GM19395 (cell line): ENCODE data around the gene TLR1.
A peak's percentile ranks its signal among the peaks of the same experiment; 100 is the strongest.
"Not testable (repeated sequence)": the region's sequence is repeated elsewhere in the genome, so short reads cannot be mapped to it uniquely, and the experiment has no call there.

Source experiments
- ATAC-seq: cut with Tn5 transposase; IDR thresholded peaks from one replicate; pipeline ENCODE4 v1.9.1; 2021; ENCODE audit warnings: mild to moderate bottlenecking, moderate library complexity; ENCODE audit not compliant: unreplicated experiment

Gene TLR1

GRCh38 chr4:38777925-38778324 lies 26.7 kb downstream of the TLR1 start:
- ATAC-seq = not testable (repeated sequence)

DNA sequence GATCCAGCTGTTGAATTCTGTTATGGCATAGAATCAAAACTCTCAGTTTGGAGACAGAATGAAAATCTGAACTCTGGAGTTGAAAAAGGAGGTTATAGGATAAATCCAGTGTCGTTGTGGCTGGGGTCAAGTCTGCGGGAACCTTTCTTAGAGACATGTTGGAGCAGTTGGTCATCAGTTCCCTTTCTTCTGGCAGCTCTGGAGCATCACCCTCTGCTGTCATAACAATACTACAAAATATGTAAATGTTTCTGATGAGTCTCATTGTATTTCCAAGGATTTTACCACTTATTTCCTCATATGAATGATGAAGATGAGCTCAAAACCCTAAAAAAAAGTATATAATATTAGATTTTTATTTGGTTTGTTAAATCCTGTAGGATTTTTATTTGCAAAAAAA lies 29.3 kb downstream of the TLR1 start:
- ATAC-seq = no peak

DNA sequence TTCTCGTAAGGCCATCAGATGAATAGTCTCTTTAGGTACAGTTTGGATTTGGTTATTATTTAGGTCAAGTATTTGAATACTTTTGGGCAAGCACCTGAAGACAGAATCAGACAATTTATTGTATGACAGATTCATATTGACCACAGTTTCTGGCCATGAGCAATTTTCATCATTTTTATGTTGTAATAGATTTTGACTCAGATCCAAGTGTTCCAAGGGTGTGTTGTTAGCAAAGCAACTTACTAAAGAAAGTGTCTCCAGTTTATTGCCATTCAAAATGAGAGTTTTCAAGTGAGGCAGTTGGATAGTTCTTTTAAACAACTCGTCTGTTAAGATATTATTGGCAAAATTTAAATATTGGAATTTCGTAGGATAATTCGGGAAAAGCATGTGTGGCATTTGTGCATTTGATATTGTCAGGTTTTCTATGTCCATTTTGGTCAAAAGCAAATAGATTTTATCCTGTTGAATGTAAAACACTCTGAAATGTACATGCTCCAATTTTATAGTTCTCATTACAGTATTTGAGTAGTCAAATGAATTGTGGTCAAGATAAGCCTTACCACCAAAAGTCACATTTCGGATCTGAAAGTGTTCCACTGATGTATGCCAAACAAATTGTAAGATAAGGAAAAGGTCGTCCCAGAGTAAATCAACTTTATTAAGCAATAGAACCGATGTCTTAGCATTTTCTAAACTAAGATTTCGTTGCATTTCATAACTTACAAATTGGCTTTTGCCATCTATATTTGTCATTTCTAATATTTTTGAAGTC lies 30.2 kb downstream of the TLR1 start:
- no peak for ATAC-seq

- not testable (repeated sequence) for ATAC-seq
These were observed 34.3 kb downstream of the TLR1 start for GRCh38 chr4:38770281-38770680.

GRCh38 chr4:38769857-38770256 lies 34.7 kb downstream of the TLR1 start:
- no peak for ATAC-seq

- no peak for ATAC-seq
These were observed 35.1 kb downstream of the TLR1 start for GRCh38 chr4:38769441-38769840.

- no peak for ATAC-seq
These were observed 35.6 kb downstream of the TLR1 start for GRCh38 chr4:38768968-38769394.

DNA sequence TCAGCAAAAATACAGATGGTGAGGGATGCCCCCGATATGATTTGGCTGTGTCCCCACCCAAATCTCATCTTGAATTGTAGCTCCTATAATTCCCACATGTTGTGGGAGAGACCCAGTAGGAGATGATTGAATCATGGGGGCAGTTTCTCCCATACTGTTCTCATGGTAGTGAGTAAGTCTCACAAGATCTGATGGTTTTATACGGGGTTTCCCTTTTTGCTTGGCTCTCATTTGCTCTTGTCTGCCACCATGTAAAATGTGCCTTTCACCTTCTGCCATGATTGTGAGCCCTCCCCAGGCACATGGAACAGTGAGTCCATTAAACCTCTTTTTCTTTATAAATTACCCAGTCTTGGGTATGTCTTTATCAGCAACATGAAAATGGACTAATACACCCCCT lies 37.7 kb downstream of the TLR1 start:
- ATAC-seq = not testable (repeated sequence)

DNA sequence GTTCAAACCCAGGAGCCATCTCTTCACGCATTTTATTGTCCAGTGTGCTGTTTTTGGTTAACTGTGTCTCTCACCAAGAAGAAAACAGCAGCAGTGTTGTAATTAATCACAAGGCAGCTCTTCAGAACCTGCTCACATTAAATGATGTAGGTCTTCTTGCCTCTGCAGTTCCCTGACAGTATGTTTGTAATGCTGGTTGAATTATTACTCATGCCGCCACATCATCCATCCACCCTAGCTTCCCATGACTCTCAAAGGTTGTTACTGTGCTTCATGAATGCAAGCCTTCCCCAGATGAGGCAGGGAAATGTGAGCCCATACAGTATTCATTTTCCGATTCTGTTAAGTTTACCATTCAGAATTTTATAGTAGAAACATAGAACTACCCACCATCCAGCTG lies 39.2 kb downstream of the TLR1 start:
- ATAC-seq = no peak

- no peak for ATAC-seq
These were observed 40.3 kb downstream of the TLR1 start for GRCh38 chr4:38764277-38764676.

DNA sequence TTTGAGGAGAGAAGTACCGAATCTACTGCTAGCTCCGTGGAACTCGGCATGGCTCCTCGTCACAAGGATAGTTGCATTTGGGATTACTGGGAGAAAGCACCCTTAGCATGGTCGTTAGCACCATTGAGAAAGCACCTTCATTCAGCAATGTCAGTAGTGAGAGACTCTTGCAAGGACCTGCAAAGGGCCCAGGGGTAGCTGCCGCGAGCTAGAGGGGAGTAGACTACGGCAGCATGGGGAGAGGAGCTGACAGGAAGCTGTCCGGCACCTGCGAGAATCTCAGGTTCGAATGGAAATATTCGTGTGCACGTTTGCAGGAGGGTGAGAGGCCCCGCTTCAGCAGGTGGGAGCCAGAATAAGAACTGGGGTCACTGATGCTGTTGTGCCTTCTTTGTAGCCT lies 42.0 kb downstream of the TLR1 start:
- peak; percentile 39 for ATAC-seq

DNA sequence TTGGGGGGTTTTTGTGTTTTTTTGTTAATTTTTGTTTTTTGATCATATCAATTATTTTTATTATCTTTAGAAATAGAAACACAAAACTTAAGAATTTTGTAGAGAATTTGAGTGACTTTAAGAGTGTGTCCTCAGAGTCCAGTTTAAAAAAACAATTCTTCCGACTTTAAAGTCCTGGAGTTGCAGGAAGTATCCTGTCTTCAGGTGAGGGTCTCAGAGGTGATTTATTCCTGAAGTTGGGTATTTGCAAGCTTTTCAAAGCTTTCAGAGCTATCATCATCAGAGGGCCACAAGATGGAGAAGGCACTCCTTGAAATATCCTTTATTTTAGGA lies 44.8 kb downstream of the TLR1 start:
- no peak for ATAC-seq

DNA sequence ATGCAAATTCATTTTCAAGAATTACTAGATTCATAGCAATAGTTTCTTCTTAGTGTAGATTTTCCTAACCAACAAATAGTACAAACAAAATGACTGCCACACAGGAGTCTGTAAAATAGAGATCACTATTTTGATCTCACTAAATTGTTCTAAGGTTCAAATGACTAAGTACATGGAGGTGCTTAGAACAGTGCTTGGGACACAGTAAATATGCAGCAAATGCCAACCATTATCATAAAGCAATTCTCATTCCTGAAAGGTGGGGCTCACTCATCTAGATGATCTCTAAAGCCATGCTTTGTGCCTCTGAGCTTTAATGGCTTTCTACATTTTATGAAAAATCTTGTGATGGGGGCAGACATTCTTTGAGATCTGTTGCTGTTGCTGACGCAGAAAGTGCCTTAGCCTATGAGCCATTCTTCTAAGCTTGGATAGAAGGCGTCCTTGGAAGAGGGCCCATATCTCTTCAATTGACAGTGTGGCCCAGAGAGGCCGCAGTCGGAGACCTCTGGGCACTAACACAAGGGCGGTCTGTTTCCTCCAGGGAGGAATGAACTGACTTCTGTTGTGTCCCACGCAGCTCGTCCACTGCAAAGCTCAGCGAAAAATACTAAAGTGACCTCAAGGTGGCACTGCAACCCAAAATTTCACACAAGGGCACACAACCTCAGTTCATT lies 45.3 kb downstream of the TLR1 start:
- ATAC-seq = no peak

- ATAC-seq = no peak
These were observed 46.5 kb downstream of the TLR1 start for GRCh38 chr4:38757945-38758600.

GRCh38 chr4:38752941-38753806 lies 51.4 kb downstream of the TLR1 start:
- no peak for ATAC-seq

DNA sequence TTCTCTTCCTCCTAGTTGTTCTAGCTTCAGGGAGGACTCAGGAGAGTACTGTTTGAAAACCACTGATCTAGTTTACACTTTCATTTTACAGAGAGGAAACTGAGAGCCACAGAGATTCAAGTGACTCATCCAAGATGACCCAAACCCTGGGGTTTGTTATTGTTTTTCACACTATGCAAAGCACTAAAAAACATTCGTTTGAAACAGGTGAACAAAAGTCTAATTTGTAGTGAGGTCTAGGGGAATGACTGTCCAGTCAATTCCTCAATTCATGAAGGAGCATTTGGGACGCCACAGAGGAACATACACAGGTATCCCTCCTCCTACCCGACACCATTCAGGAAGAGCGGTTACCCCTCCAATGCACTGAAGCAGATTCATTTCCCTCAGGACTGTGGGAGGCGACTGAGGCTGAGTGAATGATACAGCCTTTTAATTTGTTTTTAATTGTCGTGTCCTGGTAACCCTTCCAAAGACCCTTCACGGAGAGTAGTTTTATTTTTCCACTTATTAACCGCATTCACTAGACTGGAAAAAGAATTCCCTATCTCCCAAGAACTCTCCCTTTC lies 52.1 kb downstream of the TLR1 start:
- ATAC-seq = peak; percentile 97

DNA sequence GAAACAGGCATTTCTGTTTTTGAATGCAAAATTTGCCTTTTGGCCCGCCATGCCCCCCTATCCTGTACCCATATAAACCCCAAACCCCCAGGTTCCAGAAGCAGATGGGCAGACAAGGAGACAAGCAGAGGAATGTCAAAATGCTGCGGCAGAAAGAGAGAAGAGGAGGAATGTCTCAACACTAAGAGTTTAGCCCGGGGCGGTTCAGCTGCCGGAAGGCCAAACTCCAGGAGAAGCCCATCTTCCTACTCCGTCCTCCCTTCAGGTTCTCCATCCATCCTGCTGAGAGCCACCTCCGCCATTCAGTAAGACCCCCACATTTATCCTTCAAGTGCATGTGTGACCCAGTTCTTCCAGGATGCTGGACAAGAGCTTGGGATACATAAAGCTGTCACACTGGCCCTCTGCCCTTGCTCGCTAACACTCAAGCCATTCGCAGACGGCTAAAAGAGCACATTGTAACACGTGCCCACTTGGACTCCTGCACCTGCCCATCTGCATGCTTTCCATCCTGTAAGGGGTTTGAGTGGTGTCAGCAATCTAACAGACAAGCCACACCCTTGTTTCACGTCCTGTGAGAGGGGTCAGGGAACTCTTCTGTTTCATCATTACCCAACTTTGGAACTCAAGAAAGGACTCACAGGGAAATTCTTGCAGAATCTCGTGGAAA lies 53.1 kb downstream of the TLR1 start:
- no peak for ATAC-seq

- no peak for ATAC-seq
These were observed 55.3 kb downstream of the TLR1 start for GRCh38 chr4:38749336-38749735.

DNA sequence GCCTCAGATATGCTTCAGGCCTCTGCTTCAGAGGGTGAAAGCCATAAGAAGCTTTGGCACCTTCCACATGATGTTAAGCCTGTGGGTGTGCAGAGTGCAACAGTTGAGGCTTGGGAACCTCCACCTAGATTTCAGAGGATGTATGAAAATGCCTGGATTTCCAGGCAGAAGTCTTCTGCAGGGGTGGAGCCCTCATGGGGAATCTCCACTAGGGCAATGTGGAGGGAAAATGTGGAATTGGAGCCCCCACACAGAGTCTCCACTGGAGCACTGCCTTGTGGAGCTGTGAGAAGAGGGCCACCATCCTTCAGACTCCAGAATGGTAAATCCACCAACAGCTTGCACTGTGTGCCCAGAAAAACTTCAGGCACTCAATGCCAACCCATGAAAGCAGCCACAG lies 57.0 kb downstream of the TLR1 start:
- ATAC-seq = no peak
